SKM-1 treated with dmso at 0.1 percent for 144 hours (cell line): ENCODE data around the gene TMC1.

Experiments
- DNase-seq: peaks from one replicate; lab custom pipeline; 2025; ENCODE audit not compliant: unreplicated experiment; lab: John Stamatoyannopoulos, UW

Gene TMC1

GRCh38 chr9:72667181-72667580 is 145.8 kb downstream of the TMC1 start:
- no peak for DNase-seq

GRCh38 chr9:72674961-72675360 is 153.6 kb downstream of the TMC1 start:
- DNase-seq: no peak

- no peak for DNase-seq
These were observed 154.2 kb downstream of the TMC1 start for GRCh38 chr9:72675586-72675985.

- DNase-seq: no peak
These were observed 159.3 kb downstream of the TMC1 start for GRCh38 chr9:72680593-72681282.

- DNase-seq: no peak
These were observed 159.8 kb downstream of the TMC1 start for GRCh38 chr9:72681283-72681630.

GRCh38 chr9:72684615-72685014 is 163.2 kb downstream of the TMC1 start:
- no peak for DNase-seq

- DNase-seq: no peak
These were observed 164.5 kb downstream of the TMC1 start for GRCh38 chr9:72685911-72686310.

- no peak for DNase-seq
These were observed 165.9 kb downstream of the TMC1 start for GRCh38 chr9:72687331-72687730.

GRCh38 chr9:72691671-72692070 is 170.3 kb downstream of the TMC1 start:
- no peak for DNase-seq

GRCh38 chr9:72695365-72695764 is 174.0 kb downstream of the TMC1 start:
- no peak for DNase-seq

- DNase-seq: no peak
These were observed 175.1 kb downstream of the TMC1 start for GRCh38 chr9:72696511-72696910.

- DNase-seq: no peak
These were observed 180.1 kb downstream of the TMC1 start for GRCh38 chr9:72701510-72701909.

GRCh38 chr9:72703574-72703973 is 182.2 kb downstream of the TMC1 start:
- DNase-seq: no peak

GRCh38 chr9:72704688-72705375 is 183.4 kb downstream of the TMC1 start:
- DNase-seq: no peak

GRCh38 chr9:72718503-72718902 is 197.1 kb downstream of the TMC1 start:
- DNase-seq: no peak

GRCh38 chr9:72721067-72721466 is 199.7 kb downstream of the TMC1 start:
- no peak for DNase-seq

GRCh38 chr9:72726947-72727346 is 205.5 kb downstream of the TMC1 start:
- no peak for DNase-seq

GRCh38 chr9:72728031-72728770 is 206.8 kb downstream of the TMC1 start:
- DNase-seq: no peak

GRCh38 chr9:72733895-72734294 is 212.5 kb downstream of the TMC1 start:
- DNase-seq: no peak

GRCh38 chr9:72734631-72735030 is 213.2 kb downstream of the TMC1 start:
- DNase-seq: peak; percentile 28

GRCh38 chr9:72743836-72744235 is 222.4 kb downstream of the TMC1 start:
- no peak for DNase-seq

- DNase-seq: no peak
These were observed 227.9 kb downstream of the TMC1 start for GRCh38 chr9:72749276-72749675.
